ENCODE data around the gene KCNQ1OT1. TPM values are rescaled to one million over a fixed set of nuclear protein-coding genes. Genes with fewer than 3 reads are reported as not detected.

KCNQ1OT1 gene
- total RNA-seq, 1 experiment from 2014 or later = 1.2 TPM

DNA sequence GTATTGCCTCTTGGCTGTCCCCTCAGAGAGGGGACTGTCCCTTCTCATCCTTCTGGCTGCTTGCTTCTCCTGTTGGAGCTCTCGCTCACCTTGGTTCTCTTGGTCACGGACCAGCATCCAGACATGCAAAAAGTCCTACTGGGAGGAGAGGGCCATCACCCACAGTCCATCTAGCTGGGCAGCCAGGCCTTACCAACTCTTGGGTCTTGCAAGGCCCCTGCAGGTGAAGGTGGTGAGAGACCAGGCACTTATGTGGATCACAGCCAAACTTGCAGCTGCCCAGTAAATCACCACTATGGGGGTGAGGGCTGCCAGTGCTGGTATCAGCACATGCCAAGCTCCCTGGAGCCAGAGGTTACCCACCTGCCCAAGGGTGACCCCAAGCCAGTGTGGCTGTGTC is 36.3 kb downstream of the KCNQ1OT1 start:
- peaks cover 44 to 52% of the 10 kb centered on the region in 2 experiments for H3K9me3 Mint-ChIP-seq
- DNase-seq = no peak
- WGBS (ENCODE audit: extremely low coverage, insufficient read length, low lambda C conversion rate) = no CpG with 5 or more reads among the region's 2 CpGs

More for the DNA sequence above, 36.3 kb downstream of the KCNQ1OT1 start:
- Histone ChIP-seq H3K27me3 (ENCODE audit: insufficient read depth, low read length) (no peaks in the 10 kb centered on the region; the same call in 1 of the 2 replicates), H2BK12ac (ENCODE audit: insufficient read length, low read depth, low read length) (no peak overlapping the region), H3K23me2 (ENCODE audit: insufficient read length, low read depth, low read length, poor library complexity, severe bottlenecking) (no peaks in the 10 kb centered on the region), H2BK20ac (ENCODE audit: low read depth, low read length, poor library complexity, severe bottlenecking) (no peak overlapping the region), H3T11ph (ENCODE audit: low read length) (no peak overlapping the region), H4K5ac (ENCODE audit: insufficient read length, low read depth, low read length) (no peak overlapping the region), H3K27ac (ENCODE audit: insufficient read length, low read depth, low read length) (no peak overlapping the region), H2BK5ac (ENCODE audit: insufficient read length, low read length) (no peak overlapping the region), H2AFZ (ENCODE audit: low read length) (no peak overlapping the region), H3K18ac (ENCODE audit: insufficient read length, low read depth, low read length) (no peak overlapping the region), H4K91ac (ENCODE audit: insufficient read length, low read depth, low read length) (no peak overlapping the region), H4K20me1 (ENCODE audit: control insufficient read depth, insufficient read depth, insufficient read length) (no peaks in the 10 kb centered on the region), H3K4me2 (ENCODE audit: insufficient read depth, insufficient read length, low read length) (no peak overlapping the region), H3K4me1 (ENCODE audit: insufficient read depth, low read length) (no peaks in the 10 kb centered on the region), H3K79me1 (ENCODE audit: insufficient read depth, low read depth, low read length, poor library complexity, severe bottlenecking) (no peaks in the 10 kb centered on the region), H3K23ac (ENCODE audit: insufficient read length, low read depth, low read length) (no peak overlapping the region), H3K14ac (ENCODE audit: insufficient read depth, low read length) (no peak overlapping the region), H4K8ac (replicated peaks; ENCODE audit: insufficient read length, low read depth, low read length) (no peak overlapping the region), H3K79me2 (ENCODE audit: insufficient read depth, low read length) (no peaks in the 10 kb centered on the region), H3K9ac (ENCODE audit: extremely low read depth, insufficient read length, low read length) (no peak overlapping the region), H2BK15ac (ENCODE audit: low read depth, low read length) (no peak overlapping the region), H3K9me3 (ENCODE audit: control insufficient read depth, low read depth, low read length) (peaks cover 21% of the 10 kb centered on the region), H2AK5ac (ENCODE audit: insufficient read length, low read length) (no peak overlapping the region), H3K56ac (ENCODE audit: insufficient read length, low read depth, low read length) (no peak overlapping the region), H2BK120ac (ENCODE audit: low read depth, low read length, poor library complexity, severe bottlenecking) (no peak overlapping the region), H3K4ac (ENCODE audit: low read depth, low read length) (no peak overlapping the region)
- TF ChIP-seq, protein P1, sequence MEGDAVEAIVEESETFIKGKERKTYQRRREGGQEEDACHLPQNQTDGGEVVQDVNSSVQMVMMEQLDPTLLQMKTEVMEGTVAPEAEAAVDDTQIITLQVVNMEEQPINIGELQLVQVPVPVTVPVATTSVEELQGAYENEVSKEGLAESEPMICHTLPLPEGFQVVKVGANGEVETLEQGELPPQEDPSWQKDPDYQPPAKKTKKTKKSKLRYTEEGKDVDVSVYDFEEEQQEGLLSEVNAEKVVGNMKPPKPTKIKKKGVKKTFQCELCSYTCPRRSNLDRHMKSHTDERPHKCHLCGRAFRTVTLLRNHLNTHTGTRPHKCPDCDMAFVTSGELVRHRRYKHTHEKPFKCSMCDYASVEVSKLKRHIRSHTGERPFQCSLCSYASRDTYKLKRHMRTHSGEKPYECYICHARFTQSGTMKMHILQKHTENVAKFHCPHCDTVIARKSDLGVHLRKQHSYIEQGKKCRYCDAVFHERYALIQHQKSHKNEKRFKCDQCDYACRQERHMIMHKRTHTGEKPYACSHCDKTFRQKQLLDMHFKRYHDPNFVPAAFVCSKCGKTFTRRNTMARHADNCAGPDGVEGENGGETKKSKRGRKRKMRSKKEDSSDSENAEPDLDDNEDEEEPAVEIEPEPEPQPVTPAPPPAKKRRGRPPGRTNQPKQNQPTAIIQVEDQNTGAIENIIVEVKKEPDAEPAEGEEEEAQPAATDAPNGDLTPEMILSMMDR (conservative IDR thresholded peaks at IDR 0.05) = no peak
- H3K4me1 Mint-ChIP-seq = no peaks in the 10 kb centered on the region
- H3K27me3 Mint-ChIP-seq (ENCODE audit: low read depth) = peaks cover 59% of the 10 kb centered on the region
- H3K36me3 Mint-ChIP-seq (ENCODE audit: insufficient read depth in 1 of 3, low read depth in 3 of 3) = peaks cover 37 to 66% (median 45%) of the 10 kb centered on the region in 3 experiments
- no peak overlapping the region for H3K4me3 Mint-ChIP-seq
- no peak overlapping the region for H3K27ac Mint-ChIP-seq
